WTC11 (cell line): ENCODE data around the gene PIK3CG. TPM values are rescaled to one million over a fixed set of nuclear protein-coding genes. Genes with fewer than 3 reads are reported as not detected.
"Not testable (repeated sequence)": the region's sequence is repeated elsewhere in the genome, so short reads cannot be mapped to it uniquely, and the experiment has no call there.

Experiments
- ATAC-seq: fragments of 200-7000 bp; cut with Tn5 transposase; 2 replicates; pipeline ENCODE4 v1.10.0; 2021; ENCODE audit warnings: mild to moderate bottlenecking, moderate library complexity
- CTCF ChIA-PET: fragments of 300-600 bp; sonication (Branson Sonifier 250); formaldehyde crosslinking; loops from one replicate; lab custom pipeline; 2021; ENCODE audit warnings: antibody characterized with exemption; lab: Charles Lee
- POLR2A ChIA-PET: fragments of 350-600 bp; sonication (Branson Sonifier 250); formaldehyde crosslinking; loops from one replicate; lab custom pipeline; 2021; ENCODE audit warnings: antibody characterized with exemption; lab: Charles Lee
- DNase-seq: peaks from one replicate; pipeline ENCODE4 v3.0.0; 2021; ENCODE audit warnings: low spot score
- H3K27ac Mint-ChIP-seq: 2 replicates; pipeline ENCODE4 v1.8.0; 2021; ENCODE audit warnings: mixed read lengths
- H3K27me3 Mint-ChIP-seq: 2 replicates; pipeline ENCODE4 v1.8.0; 2021; ENCODE audit warnings: low read depth, mild to moderate bottlenecking, moderate library complexity, mixed read lengths
- H3K36me3 Mint-ChIP-seq: 2 replicates; pipeline ENCODE4 v1.8.0; 2021; ENCODE audit warnings: mixed read lengths
- H3K4me1 Mint-ChIP-seq: 2 replicates; pipeline ENCODE4 v1.8.0; 2022; ENCODE audit warnings: mixed read lengths
- H3K4me3 Mint-ChIP-seq: 2 replicates; pipeline ENCODE4 v1.8.0; 2021; ENCODE audit warnings: mild to moderate bottlenecking, moderate library complexity, mixed read lengths
- H3K9me3 Mint-ChIP-seq: 2 replicates; pipeline ENCODE4 v1.8.0; 2021; ENCODE audit warnings: mixed read lengths
- ATF1 ChIP-seq: sonication (generic); formaldehyde crosslinking; IDR thresholded peaks from 2 replicates; pipeline ENCODE4 v1.8.1; 2023; ENCODE audit warnings: mild to moderate bottlenecking, moderate library complexity, missing genetic modification reagents
- CREM ChIP-seq: sonication (generic); formaldehyde crosslinking; IDR thresholded peaks from 2 replicates; pipeline ENCODE4 v1.8.1; 2022; ENCODE audit warnings: mild to moderate bottlenecking, missing genetic modification reagents, moderate library complexity
- FOXJ3 ChIP-seq: sonication (generic); formaldehyde crosslinking; IDR thresholded peaks from 2 replicates; pipeline ENCODE4 v1.9.0; 2021; ENCODE audit warnings: missing genetic modification reagents, mild to moderate bottlenecking, borderline replicate concordance
- GABPB1 ChIP-seq: sonication (generic); formaldehyde crosslinking; IDR thresholded peaks from 2 replicates; pipeline ENCODE4 v1.8.1; 2023; ENCODE audit warnings: mild to moderate bottlenecking, missing genetic modification reagents
- GTF2I ChIP-seq: fragments of 250-450 bp; sonication (Bioruptor Pico); conservative IDR thresholded peaks from 2 replicates; pipeline ENCODE4 v1.4.0; 2021; ENCODE audit warnings: mild to moderate bottlenecking
- SP1 ChIP-seq: sonication (generic); formaldehyde crosslinking; conservative IDR thresholded peaks from 2 replicates; pipeline ENCODE4 v1.8.1; 2022; ENCODE audit warnings: missing genetic modification reagents
- ZNF121 ChIP-seq: sonication (generic); formaldehyde crosslinking; IDR thresholded peaks from 2 replicates; pipeline ENCODE4 v1.8.0; 2023; ENCODE audit warnings: missing genetic modification reagents
- ZNF219 ChIP-seq: sonication (generic); formaldehyde crosslinking; IDR thresholded peaks from 2 replicates; pipeline ENCODE4 v1.8.0; 2023; ENCODE audit warnings: missing genetic modification reagents, mild to moderate bottlenecking, borderline replicate concordance
- ZNF416 ChIP-seq: fragments of 250-450 bp; sonication (Bioruptor Pico); IDR thresholded peaks from 2 replicates; pipeline ENCODE4 v1.9.0; 2021; ENCODE audit warnings: mild to moderate bottlenecking, inconsistent platforms
- total RNA-seq: library from RNA; stranded (reverse); gene quantifications from 3 replicates; pipeline ENCODE4 v1.2.3, GENCODE V29; 2021
- TF ChIP-seq, protein P1 (sequence below): fragments of 250-450 bp; sonication (Bioruptor Pico); IDR thresholded peaks from 2 replicates; pipeline ENCODE4 v2.1.2; 2022; ENCODE audit warnings: mild to moderate bottlenecking, moderate library complexity
- TF ChIP-seq, protein P2 (sequence below): sonication (generic); formaldehyde crosslinking; IDR thresholded peaks from 2 replicates; pipeline ENCODE4 v1.8.1; 2022; ENCODE audit warnings: low read depth, missing genetic modification reagents, borderline replicate concordance
- TF ChIP-seq, protein P3 (sequence below): sonication (generic); formaldehyde crosslinking; IDR thresholded peaks from 2 replicates; pipeline ENCODE4 v1.8.0; 2023; ENCODE audit warnings: missing genetic modification reagents
- TF ChIP-seq, protein P4 (sequence below): fragments of 250-450 bp; sonication (Bioruptor Pico); conservative IDR thresholded peaks from 2 replicates; pipeline ENCODE4 v1.9.0; 2021; ENCODE audit warnings: mild to moderate bottlenecking
- TF ChIP-seq, protein P5 (sequence below): sonication (generic); formaldehyde crosslinking; IDR thresholded peaks from 2 replicates; pipeline ENCODE4 v1.8.0; 2022; ENCODE audit warnings: mild to moderate bottlenecking, missing genetic modification reagents
- TF ChIP-seq, protein P6 (sequence below): sonication (generic); formaldehyde crosslinking; IDR thresholded peaks from 2 replicates; pipeline ENCODE4 v1.8.1; 2022; ENCODE audit warnings: low read depth, mild to moderate bottlenecking, moderate library complexity, missing genetic modification reagents, borderline replicate concordance
- TF ChIP-seq, protein P7 (sequence below): sonication (generic); formaldehyde crosslinking; IDR thresholded peaks from 2 replicates; pipeline ENCODE4 v1.8.1; 2022; ENCODE audit warnings: missing genetic modification reagents, borderline replicate concordance
- TF ChIP-seq, protein P8 (sequence below): sonication (generic); formaldehyde crosslinking; IDR thresholded peaks from 2 replicates; pipeline ENCODE4 v1.8.1; 2023; ENCODE audit warnings: mild to moderate bottlenecking, missing genetic modification reagents, moderate library complexity

The PIK3CG gene
- total RNA-seq, 1 experiment from 2014 or later, result 0.07 TPM

DNA sequence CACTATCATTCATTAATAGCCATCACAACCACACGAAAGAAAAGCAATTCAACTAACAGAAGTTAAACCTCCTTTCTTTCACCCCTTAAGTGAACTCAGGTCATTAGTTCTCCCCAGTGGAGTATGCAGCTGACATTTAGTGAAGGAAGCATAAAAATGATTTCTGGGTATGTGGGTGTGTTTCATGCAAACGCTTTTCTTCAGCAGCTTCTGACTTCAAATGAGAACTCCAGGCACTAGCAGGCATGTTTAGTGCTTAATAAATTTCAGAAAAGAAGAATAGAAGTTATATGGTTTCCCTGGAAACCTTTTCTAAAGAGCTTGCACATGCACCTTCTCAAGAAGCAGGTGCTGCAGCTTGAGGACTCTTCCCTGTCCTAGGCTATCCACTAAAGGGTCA, 62.5 kb downstream of the PIK3CG start:
- no peaks in the 10 kb centered on the region; the same call in 1 of the 2 replicates for H3K27me3 Mint-ChIP-seq
- DNase-seq (no peak), ATAC-seq (no peak)
- H3K4me1 Mint-ChIP-seq, result no peaks in the 10 kb centered on the region
- ChIA-PET POLR2A (no interaction called here), CTCF (interaction anchor here (2.3 kb wide), 1 partner anchor 20 kb away, joined by 7 read pairs; no protein-coding TSS in a partner anchor)
- TF ChIP-seq, protein P1, sequence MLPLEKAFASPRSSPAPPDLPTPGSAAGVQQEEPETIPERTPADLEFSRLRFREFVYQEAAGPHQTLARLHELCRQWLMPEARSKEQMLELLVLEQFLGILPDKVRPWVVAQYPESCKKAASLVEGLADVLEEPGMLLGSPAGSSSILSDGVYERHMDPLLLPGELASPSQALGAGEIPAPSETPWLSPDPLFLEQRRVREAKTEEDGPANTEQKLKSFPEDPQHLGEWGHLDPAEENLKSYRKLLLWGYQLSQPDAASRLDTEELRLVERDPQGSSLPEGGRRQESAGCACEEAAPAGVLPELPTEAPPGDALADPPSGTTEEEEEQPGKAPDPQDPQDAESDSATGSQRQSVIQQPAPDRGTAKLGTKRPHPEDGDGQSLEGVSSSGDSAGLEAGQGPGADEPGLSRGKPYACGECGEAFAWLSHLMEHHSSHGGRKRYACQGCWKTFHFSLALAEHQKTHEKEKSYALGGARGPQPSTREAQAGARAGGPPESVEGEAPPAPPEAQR (CRISPR knock-in tag), result no peak
- TF ChIP-seq, protein P2, sequence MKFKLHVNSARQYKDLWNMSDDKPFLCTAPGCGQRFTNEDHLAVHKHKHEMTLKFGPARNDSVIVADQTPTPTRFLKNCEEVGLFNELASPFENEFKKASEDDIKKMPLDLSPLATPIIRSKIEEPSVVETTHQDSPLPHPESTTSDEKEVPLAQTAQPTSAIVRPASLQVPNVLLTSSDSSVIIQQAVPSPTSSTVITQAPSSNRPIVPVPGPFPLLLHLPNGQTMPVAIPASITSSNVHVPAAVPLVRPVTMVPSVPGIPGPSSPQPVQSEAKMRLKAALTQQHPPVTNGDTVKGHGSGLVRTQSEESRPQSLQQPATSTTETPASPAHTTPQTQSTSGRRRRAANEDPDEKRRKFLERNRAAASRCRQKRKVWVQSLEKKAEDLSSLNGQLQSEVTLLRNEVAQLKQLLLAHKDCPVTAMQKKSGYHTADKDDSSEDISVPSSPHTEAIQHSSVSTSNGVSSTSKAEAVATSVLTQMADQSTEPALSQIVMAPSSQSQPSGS (CRISPR knock-in tag), result no peak
- TF ChIP-seq FOXJ3 (CRISPR knock-in tag) (no peak), CREM (CRISPR knock-in tag) (no peak), GABPB1 (CRISPR knock-in tag) (no peak), ZNF416 (CRISPR knock-in tag) (no peak), ZNF219 (CRISPR knock-in tag) (no peak), GTF2I (CRISPR knock-in tag) (no peak), ZNF121 (CRISPR knock-in tag) (no peak), SP1 (CRISPR knock-in tag) (no peak), ATF1 (no peak)
- TF ChIP-seq, protein P3, sequence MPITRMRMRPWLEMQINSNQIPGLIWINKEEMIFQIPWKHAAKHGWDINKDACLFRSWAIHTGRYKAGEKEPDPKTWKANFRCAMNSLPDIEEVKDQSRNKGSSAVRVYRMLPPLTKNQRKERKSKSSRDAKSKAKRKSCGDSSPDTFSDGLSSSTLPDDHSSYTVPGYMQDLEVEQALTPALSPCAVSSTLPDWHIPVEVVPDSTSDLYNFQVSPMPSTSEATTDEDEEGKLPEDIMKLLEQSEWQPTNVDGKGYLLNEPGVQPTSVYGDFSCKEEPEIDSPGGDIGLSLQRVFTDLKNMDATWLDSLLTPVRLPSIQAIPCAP (CRISPR knock-in tag), result no peak
- TF ChIP-seq, protein P4, sequence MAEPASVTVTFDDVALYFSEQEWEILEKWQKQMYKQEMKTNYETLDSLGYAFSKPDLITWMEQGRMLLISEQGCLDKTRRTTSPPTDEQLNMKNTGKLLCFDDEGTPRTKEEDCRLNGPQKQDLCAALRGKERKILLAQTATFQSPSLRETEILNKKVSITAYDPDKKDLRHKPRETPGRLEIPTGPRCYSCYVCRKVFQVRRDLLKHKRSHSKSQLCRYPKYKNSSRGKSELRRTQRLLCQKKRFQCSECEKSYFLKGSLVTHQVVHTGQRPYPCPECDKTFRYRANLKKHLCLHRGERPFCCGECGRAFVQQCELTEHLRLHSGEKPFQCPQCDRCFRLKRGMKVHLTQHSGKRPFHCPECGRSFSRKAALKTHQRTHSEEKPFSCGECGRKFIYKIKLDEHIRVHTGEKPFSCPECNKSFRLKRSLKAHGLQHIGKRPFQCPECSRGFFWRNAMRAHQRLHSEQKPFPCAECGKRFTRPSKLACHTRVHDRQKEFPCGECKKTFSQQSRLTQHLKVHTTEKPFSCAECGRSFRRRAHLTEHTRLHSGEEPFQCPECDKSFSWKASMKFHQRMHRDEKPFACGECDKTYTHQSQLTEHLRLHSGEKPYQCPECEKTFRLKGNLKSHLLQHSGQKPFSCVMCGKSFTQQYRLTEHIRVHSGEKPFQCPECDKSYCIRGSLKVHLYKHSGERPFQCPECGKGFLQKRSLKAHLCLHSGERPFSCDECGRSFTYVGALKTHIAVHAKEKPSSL (CRISPR knock-in tag), result no peak
- TF ChIP-seq, protein P5, sequence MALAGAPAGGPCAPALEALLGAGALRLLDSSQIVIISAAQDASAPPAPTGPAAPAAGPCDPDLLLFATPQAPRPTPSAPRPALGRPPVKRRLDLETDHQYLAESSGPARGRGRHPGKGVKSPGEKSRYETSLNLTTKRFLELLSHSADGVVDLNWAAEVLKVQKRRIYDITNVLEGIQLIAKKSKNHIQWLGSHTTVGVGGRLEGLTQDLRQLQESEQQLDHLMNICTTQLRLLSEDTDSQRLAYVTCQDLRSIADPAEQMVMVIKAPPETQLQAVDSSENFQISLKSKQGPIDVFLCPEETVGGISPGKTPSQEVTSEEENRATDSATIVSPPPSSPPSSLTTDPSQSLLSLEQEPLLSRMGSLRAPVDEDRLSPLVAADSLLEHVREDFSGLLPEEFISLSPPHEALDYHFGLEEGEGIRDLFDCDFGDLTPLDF (CRISPR knock-in tag), result no peak
- TF ChIP-seq, protein P6, sequence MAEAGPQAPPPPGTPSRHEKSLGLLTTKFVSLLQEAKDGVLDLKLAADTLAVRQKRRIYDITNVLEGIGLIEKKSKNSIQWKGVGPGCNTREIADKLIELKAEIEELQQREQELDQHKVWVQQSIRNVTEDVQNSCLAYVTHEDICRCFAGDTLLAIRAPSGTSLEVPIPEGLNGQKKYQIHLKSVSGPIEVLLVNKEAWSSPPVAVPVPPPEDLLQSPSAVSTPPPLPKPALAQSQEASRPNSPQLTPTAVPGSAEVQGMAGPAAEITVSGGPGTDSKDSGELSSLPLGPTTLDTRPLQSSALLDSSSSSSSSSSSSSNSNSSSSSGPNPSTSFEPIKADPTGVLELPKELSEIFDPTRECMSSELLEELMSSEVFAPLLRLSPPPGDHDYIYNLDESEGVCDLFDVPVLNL (CRISPR knock-in tag), result no peak
- TF ChIP-seq, protein P7, sequence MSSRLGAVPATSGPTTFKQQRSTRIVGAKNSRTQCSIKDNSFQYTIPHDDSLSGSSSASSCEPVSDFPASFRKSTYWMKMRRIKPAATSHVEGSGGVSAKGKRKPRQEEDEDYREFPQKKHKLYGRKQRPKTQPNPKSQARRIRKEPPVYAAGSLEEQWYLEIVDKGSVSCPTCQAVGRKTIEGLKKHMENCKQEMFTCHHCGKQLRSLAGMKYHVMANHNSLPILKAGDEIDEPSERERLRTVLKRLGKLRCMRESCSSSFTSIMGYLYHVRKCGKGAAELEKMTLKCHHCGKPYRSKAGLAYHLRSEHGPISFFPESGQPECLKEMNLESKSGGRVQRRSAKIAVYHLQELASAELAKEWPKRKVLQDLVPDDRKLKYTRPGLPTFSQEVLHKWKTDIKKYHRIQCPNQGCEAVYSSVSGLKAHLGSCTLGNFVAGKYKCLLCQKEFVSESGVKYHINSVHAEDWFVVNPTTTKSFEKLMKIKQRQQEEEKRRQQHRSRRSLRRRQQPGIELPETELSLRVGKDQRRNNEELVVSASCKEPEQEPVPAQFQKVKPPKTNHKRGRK (CRISPR knock-in tag), result no peak
- TF ChIP-seq, protein P8, sequence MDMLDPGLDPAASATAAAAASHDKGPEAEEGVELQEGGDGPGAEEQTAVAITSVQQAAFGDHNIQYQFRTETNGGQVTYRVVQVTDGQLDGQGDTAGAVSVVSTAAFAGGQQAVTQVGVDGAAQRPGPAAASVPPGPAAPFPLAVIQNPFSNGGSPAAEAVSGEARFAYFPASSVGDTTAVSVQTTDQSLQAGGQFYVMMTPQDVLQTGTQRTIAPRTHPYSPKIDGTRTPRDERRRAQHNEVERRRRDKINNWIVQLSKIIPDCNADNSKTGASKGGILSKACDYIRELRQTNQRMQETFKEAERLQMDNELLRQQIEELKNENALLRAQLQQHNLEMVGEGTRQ (CRISPR knock-in tag), result no peak
- peaks cover 17% of the 10 kb centered on the region for H3K9me3 Mint-ChIP-seq
- H3K36me3 Mint-ChIP-seq, result no peaks in the 10 kb centered on the region
- H3K4me3 Mint-ChIP-seq, result no peak overlapping the region
- H3K27ac Mint-ChIP-seq, result no peak overlapping the region

DNA sequence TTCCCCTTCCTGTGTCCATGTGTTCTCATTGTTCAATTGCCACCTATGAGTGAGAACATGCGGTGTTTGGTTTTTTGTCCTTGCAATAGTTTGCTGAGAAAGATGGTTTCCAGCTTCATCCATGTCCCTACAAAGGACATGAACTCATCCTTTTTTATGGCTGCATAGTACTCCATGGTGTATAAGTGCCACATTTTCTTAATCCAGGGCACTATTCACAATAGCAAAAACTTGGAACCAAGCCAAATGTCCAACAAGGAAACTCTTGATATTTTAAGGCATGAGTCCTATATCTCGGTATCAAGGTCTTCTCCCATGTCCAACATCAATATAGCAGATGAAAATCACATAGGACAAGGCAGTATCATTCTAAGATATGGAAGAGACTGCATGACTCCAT, 64.5 kb downstream of the PIK3CG start:
- ATAC-seq, H3K27ac Mint-ChIP-seq, H3K27me3 Mint-ChIP-seq, H3K4me3 Mint-ChIP-seq, H3K36me3 Mint-ChIP-seq, DNase-seq, POLR2A ChIA-PET, CTCF ChIA-PET, H3K4me1 Mint-ChIP-seq: not testable (repeated sequence)
- H3K9me3 Mint-ChIP-seq, result peaks cover 11% of the 10 kb centered on the region
